HCT116 (cell line): ENCODE data around the gene SLC10A6. TPM values are rescaled to one million over a fixed set of nuclear protein-coding genes. Genes with fewer than 3 reads are reported as not detected.

Source experiments
- ATAC-seq: fragments of 200-7000 bp; cut with Tn5 transposase; 2 replicates; pipeline ENCODE4 v1.9.1; 2020; ENCODE audit warnings: mild to moderate bottlenecking, moderate library complexity
- BruUV-seq: library from RNA; stranded (reverse); fragments of 400-500 nt; replicated peaks from 2 replicates; lab custom pipeline; 2021; lab: Mats Ljungman, UMichigan
- CTCF ChIA-PET: fragments of 300-600 bp; sonication (Branson Sonifier 250); formaldehyde crosslinking; loops from one replicate; lab custom pipeline; 2021; ENCODE audit warnings: antibody characterized with exemption; lab: Charles Lee
- POLR2A ChIA-PET: fragments of 300-600, 350-600 bp; sonication (Branson Sonifier 250); formaldehyde crosslinking; loops from one replicate; lab custom pipeline; 2021; ENCODE audit warnings: antibody characterized with exemption; lab: Charles Lee
- RAD21 ChIA-PET, 2 experiments: fragments of 300-600 bp; sonication (Branson Sonifier 250); formaldehyde crosslinking; loops; one replicate each; lab custom pipeline; 2023; ENCODE audit warnings: low total read pairs in 2 of 2; ENCODE audit not compliant: uncharacterized antibody in 2 of 2, unreplicated experiment in 2 of 2, low non-redundant PET in 1 of 2; lab: Charles Lee
- DNase-seq: peaks from one replicate; pipeline ENCODE4 v3.0.0-alpha.2; 2010; ENCODE audit warnings: low read depth, low spot score
- H2AFZ ChIP-seq: fragments of 200-600 bp; shearing (Covaris generic), sonication (generic); 2 replicates; pipeline ENCODE4 v1.6.1; 2017; ENCODE audit warnings: low read depth, mixed run types, mixed read lengths, antibody characterized with exemption, low read length; ENCODE audit not compliant: poor library complexity, severe bottlenecking
- H3K27ac ChIP-seq: 2 replicates; pipeline ENCODE4 v1.5.1; 2012; ENCODE audit warnings: low read depth, low read length
- H3K27me3 ChIP-seq: fragments of 200-600 bp; sonication (generic); 2 replicates; pipeline ENCODE4 v1.6.1; 2016; ENCODE audit warnings: mixed run types, low read length, mixed read lengths; ENCODE audit not compliant: insufficient read depth
- H3K36me3 ChIP-seq, 2 experiments: fragments of 200-500 bp in 1 of 2; fragments of 200-600 bp in 1 of 2; sonication (Bioruptor generic) in 1 of 2; sonication (generic) in 1 of 2; 2 replicates each; pipeline versions ENCODE4 v1.5.1 to v1.6.1; 2014 to 2016; ENCODE audit warnings: low read length in 2 of 2, inconsistent platforms in 1 of 2, mixed read lengths in 1 of 2, mixed run types in 1 of 2; ENCODE audit not compliant: insufficient read depth in 2 of 2, control insufficient read depth in 1 of 2
- H3K4me1 ChIP-seq, 2 experiments: fragments of 200-600 bp in 1 of 2; sonication (generic) in 1 of 2; 2 replicates each; pipeline versions ENCODE4 v1.5.1 to v1.6.1; 2012 to 2017; ENCODE audit warnings: low read length in 2 of 2, inconsistent platforms in 1 of 2, mild to moderate bottlenecking in 1 of 2, mixed read lengths in 1 of 2, mixed run types in 1 of 2, moderate library complexity in 1 of 2; ENCODE audit not compliant: insufficient read depth in 2 of 2, control insufficient read depth in 1 of 2
- H3K4me2 ChIP-seq: fragments of 200-600 bp; sonication (generic); 2 replicates; pipeline ENCODE4 v1.6.1; 2017; ENCODE audit warnings: mixed run types, low read length, mixed read lengths
- H3K4me3 ChIP-seq, 2 experiments: fragments of 200-600 bp in 1 of 2; sonication (generic) in 1 of 2; replicated peaks in 1 of 2; 2 replicates each; pipeline ENCODE4 v1.5.1; 2011 to 2016; ENCODE audit warnings: low read length in 2 of 2, control low read depth in 1 of 2, low read depth in 1 of 2, mild to moderate bottlenecking in 1 of 2, mixed read lengths in 1 of 2, mixed run types in 1 of 2
- H3K79me2 ChIP-seq: fragments of 200-600 bp; sonication (generic); 2 replicates; pipeline ENCODE4 v1.6.1; 2017; ENCODE audit warnings: mild to moderate bottlenecking, mixed run types, low read length, moderate library complexity, mixed read lengths; ENCODE audit not compliant: insufficient read depth
- H3K9ac ChIP-seq: fragments of 200-600 bp; sonication (generic); 2 replicates; pipeline ENCODE4 v1.6.1; 2016; ENCODE audit warnings: low read length, mixed read lengths
- H3K9me2 ChIP-seq: fragments of 200-600 bp; sonication (generic), shearing (Covaris generic); 2 replicates; pipeline ENCODE4 v1.6.1; 2017; ENCODE audit warnings: mixed run types, mild to moderate bottlenecking, moderate library complexity; ENCODE audit not compliant: insufficient read depth
- H3K9me3 ChIP-seq, 2 experiments: fragments of 200-500 bp in 1 of 2; fragments of 200-600 bp in 1 of 2; sonication (Bioruptor generic) in 1 of 2; sonication (generic) in 1 of 2; 2 replicates each; pipeline ENCODE4 v1.6.1; 2014 to 2017; ENCODE audit warnings: low read length in 2 of 2, mixed read lengths in 2 of 2, inconsistent platforms in 1 of 2, low read depth in 1 of 2, mild to moderate bottlenecking in 1 of 2, mixed run types in 1 of 2, moderate library complexity in 1 of 2; ENCODE audit not compliant: control insufficient read depth in 1 of 2, insufficient read depth in 1 of 2
- H4K20me1 ChIP-seq: fragments of 200-600 bp; sonication (generic), shearing (Covaris generic); 2 replicates; pipeline ENCODE4 v1.6.1; 2017; ENCODE audit warnings: mixed run types, mild to moderate bottlenecking, moderate library complexity; ENCODE audit not compliant: insufficient read depth
- CBX3 ChIP-seq: IDR thresholded peaks from 2 replicates; pipeline ENCODE4 v1.6.1; 2012; ENCODE audit warnings: low read depth
- CEBPB ChIP-seq: IDR thresholded peaks from 2 replicates; pipeline ENCODE4 v1.6.1; 2012; ENCODE audit warnings: low read depth
- EGR1 ChIP-seq: IDR thresholded peaks from 2 replicates; pipeline ENCODE4 v1.6.1; 2012; ENCODE audit warnings: low read depth
- ELF1 ChIP-seq: IDR thresholded peaks from 2 replicates; pipeline ENCODE4 v1.6.1; 2012; ENCODE audit warnings: low read depth, borderline replicate concordance
- EZH2phosphoT487 ChIP-seq: fragments of 200-600 bp; IDR thresholded peaks from 2 replicates; pipeline ENCODE4 v1.6.1; 2018; ENCODE audit warnings: antibody characterized with exemption, borderline replicate concordance
- FOSL1 ChIP-seq: IDR thresholded peaks from 2 replicates; pipeline ENCODE4 v1.6.1; 2012; ENCODE audit warnings: low read depth
- POLR2A ChIP-seq: IDR thresholded peaks from 2 replicates; pipeline ENCODE4 v1.7.0; 2011; ENCODE audit warnings: borderline replicate concordance; ENCODE audit not compliant: insufficient read depth, insufficient read length; ENCODE audit errors: extremely low read depth
- RAD21 ChIP-seq: IDR thresholded peaks from 2 replicates; pipeline ENCODE4 v1.6.1; 2012; ENCODE audit warnings: low read depth, mild to moderate bottlenecking
- REST ChIP-seq: IDR thresholded peaks from 2 replicates; pipeline ENCODE4 v1.6.1; 2012; ENCODE audit warnings: low read depth
- SIN3A ChIP-seq: IDR thresholded peaks from 2 replicates; pipeline ENCODE4 v1.6.1; 2012; ENCODE audit warnings: low read depth
- SP1 ChIP-seq: IDR thresholded peaks from 2 replicates; pipeline ENCODE4 v1.6.1; 2012; ENCODE audit warnings: low read depth
- YY1 ChIP-seq: IDR thresholded peaks from 2 replicates; pipeline ENCODE4 v1.6.1; 2011; ENCODE audit warnings: low read length, low read depth, moderate library complexity, mild to moderate bottlenecking; ENCODE audit not compliant: insufficient replicate concordance; ENCODE audit errors: extremely low read depth
- ZNF274 ChIP-seq: fragments of 200-500 bp; sonication (Bioruptor generic); IDR thresholded peaks from 2 replicates; pipeline ENCODE4 v1.6.1; 2014; ENCODE audit warnings: mild to moderate bottlenecking, low read depth, low read length, inconsistent platforms
- intact Hi-C: fragments of 100-400 bp; cut with micrococcal nuclease; formaldehyde crosslinking; loops from 2 replicates; pipeline ENCODE4 v1.10.0; 2022
- total RNA-seq: library from RNA; stranded (reverse); gene quantifications from one replicate; pipeline ENCODE4 v1.2.1, GENCODE V29; 2021; ENCODE audit not compliant: unreplicated experiment
- TF ChIP-seq, protein P1 (sequence below): IDR thresholded peaks from 2 replicates; pipeline ENCODE4 v1.6.1; 2012
- TF ChIP-seq, protein P2 (sequence below): IDR thresholded peaks from 2 replicates; pipeline ENCODE4 v1.6.1; 2011; ENCODE audit warnings: mild to moderate bottlenecking, low read length, moderate library complexity; ENCODE audit not compliant: insufficient replicate concordance; ENCODE audit errors: extremely low read depth

The SLC10A6 gene
- total RNA-seq, 1 experiment from 2014 or later: not detected

GRCh38 chr4:86896596-86896995 is 47.4 kb upstream of the SLC10A6 start:
- BruUV-seq: no TSS peak
- no peak overlapping the region for H3K4me2 ChIP-seq
- TF ChIP-seq, protein P1, sequence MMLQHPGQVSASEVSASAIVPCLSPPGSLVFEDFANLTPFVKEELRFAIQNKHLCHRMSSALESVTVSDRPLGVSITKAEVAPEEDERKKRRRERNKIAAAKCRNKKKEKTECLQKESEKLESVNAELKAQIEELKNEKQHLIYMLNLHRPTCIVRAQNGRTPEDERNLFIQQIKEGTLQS: no peak
- TF ChIP-seq SIN3A (no peak), POLR2A (no peak), SP1 (no peak), ZNF274 (no peak), ELF1 (no peak), YY1 (no peak), EGR1 (no peak), FOSL1 (no peak), REST (no peak), EZH2phosphoT487 (no peak), CEBPB (no peak), CBX3 (no peak), RAD21 (no peak)
- TF ChIP-seq, protein P2, sequence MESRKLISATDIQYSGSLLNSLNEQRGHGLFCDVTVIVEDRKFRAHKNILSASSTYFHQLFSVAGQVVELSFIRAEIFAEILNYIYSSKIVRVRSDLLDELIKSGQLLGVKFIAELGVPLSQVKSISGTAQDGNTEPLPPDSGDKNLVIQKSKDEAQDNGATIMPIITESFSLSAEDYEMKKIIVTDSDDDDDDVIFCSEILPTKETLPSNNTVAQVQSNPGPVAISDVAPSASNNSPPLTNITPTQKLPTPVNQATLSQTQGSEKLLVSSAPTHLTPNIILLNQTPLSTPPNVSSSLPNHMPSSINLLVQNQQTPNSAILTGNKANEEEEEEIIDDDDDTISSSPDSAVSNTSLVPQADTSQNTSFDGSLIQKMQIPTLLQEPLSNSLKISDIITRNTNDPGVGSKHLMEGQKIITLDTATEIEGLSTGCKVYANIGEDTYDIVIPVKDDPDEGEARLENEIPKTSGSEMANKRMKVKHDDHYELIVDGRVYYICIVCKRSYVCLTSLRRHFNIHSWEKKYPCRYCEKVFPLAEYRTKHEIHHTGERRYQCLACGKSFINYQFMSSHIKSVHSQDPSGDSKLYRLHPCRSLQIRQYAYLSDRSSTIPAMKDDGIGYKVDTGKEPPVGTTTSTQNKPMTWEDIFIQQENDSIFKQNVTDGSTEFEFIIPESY: no peak
- H2AFZ ChIP-seq: no peak overlapping the region
- ATAC-seq: no peak
- H3K9me3 ChIP-seq: no peaks in the 10 kb centered on the region
- ChIA-PET CTCF (interaction anchor here (1.5 kb wide), 1 partner anchor 398 kb away, joined by 6 read pairs; no protein-coding TSS in a partner anchor), POLR2A (no interaction called here), RAD21 (no interaction called here)
- no peaks in the 10 kb centered on the region for H3K36me3 ChIP-seq
- H3K9ac ChIP-seq: no peak overlapping the region
- H3K27ac ChIP-seq: no peak overlapping the region
- DNase-seq: no peak
- no peaks in the 10 kb centered on the region for H4K20me1 ChIP-seq
- no peaks in the 10 kb centered on the region for H3K79me2 ChIP-seq
- no peak overlapping the region for H3K4me3 ChIP-seq
- H3K9me2 ChIP-seq: no peaks in the 10 kb centered on the region
- H3K27me3 ChIP-seq: no peaks in the 10 kb centered on the region
- intact Hi-C loops: loop anchor here (5.0 to 10.0 kb wide), 3 partner anchors 951 to 1318 kb away; no protein-coding TSS in a partner anchor
- peaks cover 0 to 25% of the 10 kb centered on the region in 2 experiments; a peak in 3 of 4 replicates for H3K4me1 ChIP-seq
